ENCODE data around the gene YTHDF1. TPM values are rescaled to one million over a fixed set of nuclear protein-coding genes. Genes with fewer than 3 reads are reported as not detected.

Gene YTHDF1
- total RNA-seq, 1 experiment from 2014 or later, result 196 TPM

DNA sequence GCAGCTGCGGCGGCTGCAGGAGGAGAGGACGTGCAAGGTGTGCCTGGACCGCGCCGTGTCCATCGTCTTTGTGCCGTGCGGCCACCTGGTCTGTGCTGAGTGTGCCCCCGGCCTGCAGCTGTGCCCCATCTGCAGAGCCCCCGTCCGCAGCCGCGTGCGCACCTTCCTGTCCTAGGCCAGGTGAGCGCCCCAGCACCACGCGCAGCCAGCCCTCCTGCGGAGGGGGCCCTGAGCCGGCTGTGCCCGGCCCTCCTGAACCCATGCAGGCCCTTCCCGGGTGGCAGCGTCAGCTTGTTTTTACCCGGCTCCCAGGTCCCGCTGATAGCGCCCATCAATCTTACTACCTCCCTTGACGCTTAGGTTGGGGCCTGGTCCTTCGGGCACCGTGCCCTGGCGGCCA lies 23.5 kb upstream of the YTHDF1 start:
- Histone ChIP-seq H3K4me1 (peaks cover 33% of the 10 kb centered on the region), H3K4me3 (ENCODE audit: low read depth, low read length) (no peak overlapping the region), H3K36me3 (ENCODE audit: control insufficient read depth, insufficient read depth, low read length) (no peaks in the 10 kb centered on the region), H3K27me3 (replicated peaks; ENCODE audit: control insufficient read depth, insufficient read depth, low read length) (no peaks in the 10 kb centered on the region), H3K9me3 (no peaks in the 10 kb centered on the region)
- no peak overlapping the region for H3K4me3 Mint-ChIP-seq (ENCODE audit: unreplicated experiment)
- no peak for TF ChIP-seq CTCF (IDR thresholded peaks at IDR 0.05; ENCODE audit: insufficient read depth in 1 of 2, low read depth in 1 of 2, low read length in 1 of 2, severe bottlenecking in 1 of 2, unreplicated experiment in 1 of 2)
- ChIA-PET POLR2A (no interaction called here), CTCF (interaction anchor here (0.8 to 1.6 kb wide), 2 partner anchors 16 to 142 kb away, joined by 5 to 15 read pairs; no protein-coding TSS in a partner anchor)
- peaks cover 7% of the 10 kb centered on the region for H3K4me1 Mint-ChIP-seq (ENCODE audit: low read depth, unreplicated experiment)
- H3K27me3 Mint-ChIP-seq (ENCODE audit: insufficient read depth, unreplicated experiment), result no peaks in the 10 kb centered on the region
- H3K27ac Mint-ChIP-seq (ENCODE audit: unreplicated experiment), result no peak overlapping the region
- intact Hi-C loops (cut with micrococcal nuclease; ENCODE audit: unreplicated experiment), result no loop called here
- H3K36me3 Mint-ChIP-seq (ENCODE audit: insufficient read depth, unreplicated experiment), result no peaks in the 10 kb centered on the region
- no peak for DNase-seq
- no peaks in the 10 kb centered on the region for H3K9me3 Mint-ChIP-seq (ENCODE audit: unreplicated experiment)
- no TSS peak for BruUV-seq (replicated peaks)

DNA sequence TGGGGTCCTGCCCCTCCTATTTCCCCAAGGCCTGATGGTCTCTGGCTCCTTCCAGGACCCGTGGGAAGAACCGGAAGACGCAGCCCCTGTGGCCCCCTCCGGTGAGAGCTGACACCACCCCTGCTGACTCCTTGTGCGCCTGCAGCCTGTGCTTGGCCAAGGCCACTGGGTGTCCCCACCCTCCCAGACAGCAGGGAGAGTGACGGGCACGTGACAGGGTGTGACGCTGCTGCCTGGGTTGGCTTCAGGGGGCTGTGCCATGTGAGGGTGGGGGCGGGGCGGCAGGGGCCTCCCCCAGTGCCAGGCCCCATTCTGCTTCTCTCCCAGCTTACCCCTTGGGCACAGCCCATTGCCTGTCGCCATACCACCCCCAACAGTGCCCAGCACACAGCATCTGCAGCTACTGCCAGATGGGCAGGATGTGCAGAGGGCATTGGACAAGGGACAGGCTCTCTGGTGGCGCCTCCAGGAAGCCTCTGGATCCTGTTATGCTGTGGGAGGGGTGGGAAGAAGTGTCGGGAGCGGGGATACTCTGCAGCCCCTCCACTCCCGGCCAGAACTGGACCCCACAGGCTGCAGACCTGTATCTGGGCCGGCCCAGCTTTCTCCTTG lies 22.7 kb upstream of the YTHDF1 start:
- peak in 1 of 2 experiments; percentile 55 for TF ChIP-seq CTCF (IDR thresholded peaks at IDR 0.05; ENCODE audit: insufficient read depth in 1 of 2, low read depth in 1 of 2, low read length in 1 of 2, severe bottlenecking in 1 of 2, unreplicated experiment in 1 of 2)
- intact Hi-C loops (cut with micrococcal nuclease; ENCODE audit: unreplicated experiment), result no loop called here
- no peaks in the 10 kb centered on the region for H3K9me3 ChIP-seq
- DNase-seq, result peak in 1 of 2 experiments; percentile 58
- no peaks in the 10 kb centered on the region for H3K27me3 ChIP-seq (replicated peaks; ENCODE audit: control insufficient read depth, insufficient read depth, low read length)
- Mint-ChIP-seq H3K36me3 (ENCODE audit: insufficient read depth, unreplicated experiment) (no peaks in the 10 kb centered on the region), H3K27ac (ENCODE audit: unreplicated experiment) (no peak overlapping the region), H3K4me1 (ENCODE audit: low read depth, unreplicated experiment) (peaks cover 7% of the 10 kb centered on the region), H3K27me3 (ENCODE audit: insufficient read depth, unreplicated experiment) (no peaks in the 10 kb centered on the region), H3K9me3 (ENCODE audit: unreplicated experiment) (no peaks in the 10 kb centered on the region), H3K4me3 (ENCODE audit: unreplicated experiment) (no peak overlapping the region)
- CTCF ChIA-PET, result interaction anchor here (0.8 to 1.6 kb wide), 3 partner anchors 15 to 143 kb away, joined by 5 to 15 read pairs (median 6); no protein-coding TSS in a partner anchor
- POLR2A ChIA-PET, result no interaction called here
- peaks cover 39% of the 10 kb centered on the region for H3K4me1 ChIP-seq
- H3K36me3 ChIP-seq (ENCODE audit: control insufficient read depth, insufficient read depth, low read length), result no peaks in the 10 kb centered on the region
- H3K4me3 ChIP-seq (ENCODE audit: low read depth, low read length), result no peak overlapping the region
- no TSS peak for BruUV-seq (replicated peaks)

DNA sequence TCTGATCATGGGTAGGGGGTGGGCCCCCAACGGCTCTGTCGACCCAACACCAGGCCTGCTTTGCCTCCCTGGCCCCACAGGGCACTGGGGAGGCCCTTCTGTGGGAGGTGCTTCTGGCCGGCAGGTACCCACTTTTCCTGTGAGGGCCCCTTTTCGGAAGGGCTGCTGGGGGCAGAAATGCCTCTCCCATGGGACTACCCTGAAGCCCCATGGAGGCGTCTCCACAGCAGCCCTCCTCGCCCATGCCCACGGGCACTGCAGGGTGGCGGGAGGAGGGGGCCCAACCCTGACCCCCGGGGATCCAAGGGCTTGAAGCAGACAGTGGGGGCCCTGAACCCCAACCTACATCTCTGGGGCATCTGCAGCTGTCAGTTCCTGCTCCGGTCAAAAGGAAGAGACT lies 22.1 kb upstream of the YTHDF1 start:
- Histone ChIP-seq H3K4me1 (peaks cover 44% of the 10 kb centered on the region), H3K36me3 (ENCODE audit: control insufficient read depth, insufficient read depth, low read length) (no peaks in the 10 kb centered on the region), H3K4me3 (ENCODE audit: low read depth, low read length) (no peak overlapping the region), H3K27me3 (replicated peaks; ENCODE audit: control insufficient read depth, insufficient read depth, low read length) (no peaks in the 10 kb centered on the region), H3K9me3 (no peaks in the 10 kb centered on the region)
- Mint-ChIP-seq H3K36me3 (ENCODE audit: insufficient read depth, unreplicated experiment) (no peaks in the 10 kb centered on the region), H3K27ac (ENCODE audit: unreplicated experiment) (no peak overlapping the region), H3K4me1 (ENCODE audit: low read depth, unreplicated experiment) (peaks cover 7% of the 10 kb centered on the region), H3K27me3 (ENCODE audit: insufficient read depth, unreplicated experiment) (no peaks in the 10 kb centered on the region), H3K4me3 (ENCODE audit: unreplicated experiment) (no peak overlapping the region), H3K9me3 (ENCODE audit: unreplicated experiment) (no peaks in the 10 kb centered on the region)
- DNase-seq, result no peak
- TF ChIP-seq CTCF (IDR thresholded peaks at IDR 0.05; ENCODE audit: insufficient read depth in 1 of 2, low read depth in 1 of 2, low read length in 1 of 2, severe bottlenecking in 1 of 2, unreplicated experiment in 1 of 2), result no peak
- intact Hi-C loops (cut with micrococcal nuclease; ENCODE audit: unreplicated experiment), result no loop called here
- CTCF ChIA-PET, result interaction anchor here (1.6 kb wide), 1 partner anchor 14 kb away, joined by 15 read pairs; no protein-coding TSS in a partner anchor
- no TSS peak for BruUV-seq (replicated peaks)
- POLR2A ChIA-PET, result no interaction called here

Measured in Caco-2 (cell line).